B cell (primary cell): ENCODE results near the gene SOHLH2.

Experiments
- CTCF ChIP-seq: fragments of 200-600 bp; IDR thresholded peaks from one replicate; pipeline ENCODE4 v1.8.0; 2022; ENCODE audit warnings: antibody characterized with exemption, mild to moderate bottlenecking
- EZH2 ChIP-seq: IDR thresholded peaks from 2 replicates; pipeline ENCODE4 v1.6.1; 2012; ENCODE audit warnings: borderline replicate concordance, low read depth, mild to moderate bottlenecking, moderate library complexity, low read length; ENCODE audit not compliant: insufficient read depth, poor library complexity, severe bottlenecking

GRCh38 chr13:36124236-36124822, 90.0 kb downstream of the SOHLH2 start:
- no peak for TF ChIP-seq CTCF
- TF ChIP-seq EZH2: no peak
